ENCODE results near the gene STX11. TPM values are rescaled to one million over a fixed set of nuclear protein-coding genes. Genes with fewer than 3 reads are reported as not detected.
A peak's percentile ranks its signal among the peaks of the same experiment; 100 is the strongest.
"Not testable (repeated sequence)": the region's sequence is repeated elsewhere in the genome, so short reads cannot be mapped to it uniquely, and the experiment has no call there.

Gene STX11
- total RNA-seq, 1 donor from 2014 or later, result 54.1 TPM

DNA sequence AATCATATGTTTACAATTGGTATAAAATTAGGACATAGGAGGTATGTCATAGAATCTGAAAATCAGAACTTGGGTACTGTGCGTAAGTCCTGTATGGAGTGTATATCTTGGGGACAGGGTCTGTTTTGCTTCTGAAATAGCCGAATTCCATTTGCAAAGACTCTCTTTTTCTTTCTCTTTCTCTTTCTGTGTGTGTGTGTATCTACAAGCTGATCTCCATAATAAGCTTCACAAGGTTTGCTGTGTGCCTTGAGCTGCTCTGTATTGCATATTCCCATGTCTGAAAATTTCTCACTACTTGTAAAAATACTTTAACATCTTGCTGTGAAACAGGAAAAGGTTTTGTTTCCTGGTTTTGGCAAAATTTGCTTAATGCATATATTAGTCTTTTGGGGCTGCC is 29.5 kb downstream of the STX11 start:
- peaks cover 27% of the 10 kb centered on the region for H3K4me1 ChIP-seq
- intact Hi-C loops (cut with DNase I), result no loop called here

DNA sequence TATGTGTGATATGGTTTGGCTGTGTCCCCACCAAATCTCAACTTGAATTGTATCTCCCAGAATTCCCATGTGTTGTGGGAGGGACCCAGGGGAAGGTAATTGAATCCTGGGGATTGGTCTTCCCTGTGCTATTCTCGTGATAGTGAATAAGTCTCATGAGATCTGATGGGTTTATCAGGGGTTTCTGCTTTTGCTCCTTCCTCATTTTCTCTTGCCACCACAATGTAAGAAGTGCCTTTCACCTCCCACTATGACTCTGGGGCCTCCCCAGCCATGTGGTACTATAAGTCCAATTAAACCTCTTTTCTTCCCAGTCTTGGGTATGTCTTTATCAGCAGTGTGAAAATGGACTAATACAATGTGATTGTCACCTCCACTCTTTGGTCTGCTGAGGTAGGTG is 30.0 kb downstream of the STX11 start:
- peaks cover 30% of the 10 kb centered on the region for H3K4me1 ChIP-seq
- H3K27me3 ChIP-seq (ENCODE audit: low read depth); DNase-seq; H3K27ac ChIP-seq; H3K36me3 ChIP-seq; intact Hi-C loops (cut with DNase I); H3K9me3 ChIP-seq; H3K4me3 ChIP-seq; ATAC-seq: not testable (repeated sequence)

More for the DNA sequence above, 29.5 kb downstream of the STX11 start:
- Histone ChIP-seq H3K36me3 (no peaks in the 10 kb centered on the region), H3K27me3 (ENCODE audit: low read depth) (no peaks in the 10 kb centered on the region), H3K27ac (no peak overlapping the region), H3K4me3 (no peak overlapping the region), H3K9me3 (no peaks in the 10 kb centered on the region)
- DNase-seq, result no peak
- ATAC-seq, result no peak
- TF ChIP-seq, protein P1, sequence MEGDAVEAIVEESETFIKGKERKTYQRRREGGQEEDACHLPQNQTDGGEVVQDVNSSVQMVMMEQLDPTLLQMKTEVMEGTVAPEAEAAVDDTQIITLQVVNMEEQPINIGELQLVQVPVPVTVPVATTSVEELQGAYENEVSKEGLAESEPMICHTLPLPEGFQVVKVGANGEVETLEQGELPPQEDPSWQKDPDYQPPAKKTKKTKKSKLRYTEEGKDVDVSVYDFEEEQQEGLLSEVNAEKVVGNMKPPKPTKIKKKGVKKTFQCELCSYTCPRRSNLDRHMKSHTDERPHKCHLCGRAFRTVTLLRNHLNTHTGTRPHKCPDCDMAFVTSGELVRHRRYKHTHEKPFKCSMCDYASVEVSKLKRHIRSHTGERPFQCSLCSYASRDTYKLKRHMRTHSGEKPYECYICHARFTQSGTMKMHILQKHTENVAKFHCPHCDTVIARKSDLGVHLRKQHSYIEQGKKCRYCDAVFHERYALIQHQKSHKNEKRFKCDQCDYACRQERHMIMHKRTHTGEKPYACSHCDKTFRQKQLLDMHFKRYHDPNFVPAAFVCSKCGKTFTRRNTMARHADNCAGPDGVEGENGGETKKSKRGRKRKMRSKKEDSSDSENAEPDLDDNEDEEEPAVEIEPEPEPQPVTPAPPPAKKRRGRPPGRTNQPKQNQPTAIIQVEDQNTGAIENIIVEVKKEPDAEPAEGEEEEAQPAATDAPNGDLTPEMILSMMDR (IDR thresholded peaks at IDR 0.05), result no peak

DNA sequence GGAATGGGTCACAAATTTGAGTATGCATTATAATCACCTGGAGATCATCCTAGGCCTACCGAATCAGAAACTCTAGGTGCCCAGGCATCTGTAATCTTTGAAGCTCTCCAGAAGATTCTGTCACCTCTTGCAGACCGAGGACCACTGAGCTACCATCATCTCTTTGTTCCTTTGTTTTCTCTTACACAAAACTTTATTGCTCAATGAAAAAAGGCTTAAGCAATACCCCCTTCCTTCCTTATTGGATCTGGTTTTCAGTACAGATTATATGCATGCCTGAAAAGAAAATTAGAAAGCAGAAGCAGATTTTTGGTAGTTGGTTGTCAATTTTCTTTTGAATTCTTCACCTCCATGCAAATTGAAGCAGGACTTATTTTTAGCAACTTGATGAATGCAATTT is 31.3 kb downstream of the STX11 start:
- no peaks in the 10 kb centered on the region for H3K27me3 ChIP-seq (ENCODE audit: low read depth)
- ATAC-seq (peak; percentile 33 to 72), DNase-seq (no peak)
- no peak overlapping the region for H3K4me3 ChIP-seq
- TF ChIP-seq, protein P1 (IDR thresholded peaks at IDR 0.05), result no peak
- intact Hi-C loops (cut with DNase I), result no loop called here
- H3K9me3 ChIP-seq, result no peaks in the 10 kb centered on the region
- H3K4me1 ChIP-seq, result peaks cover 30% of the 10 kb centered on the region
- peaks cover 2% of the 10 kb centered on the region for H3K36me3 ChIP-seq
- no peak overlapping the region for H3K27ac ChIP-seq

DNA sequence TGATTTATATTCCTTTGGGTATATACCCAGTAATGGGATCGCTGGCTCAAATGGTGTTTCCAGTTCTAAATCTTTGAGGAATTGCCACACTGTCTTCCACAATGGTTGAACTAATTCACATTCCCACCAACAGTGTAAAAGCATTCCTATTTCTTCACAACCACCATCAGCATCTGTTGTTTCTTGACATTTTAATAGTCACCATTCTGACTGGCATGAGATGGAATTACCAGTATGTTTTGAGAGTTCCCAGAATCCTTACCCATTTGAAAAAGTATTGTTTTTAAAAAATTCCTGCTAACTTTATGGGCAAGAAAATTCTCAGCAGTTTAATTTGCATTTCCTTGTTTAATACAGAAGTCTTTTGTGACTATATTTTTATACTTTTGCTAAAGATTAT is 33.9 kb downstream of the STX11 start:
- ATAC-seq; intact Hi-C loops (cut with DNase I); H3K9me3 ChIP-seq; H3K27me3 ChIP-seq (ENCODE audit: low read depth); H3K4me3 ChIP-seq; DNase-seq; H3K27ac ChIP-seq: not testable (repeated sequence)
- Histone ChIP-seq H3K4me1 (peaks cover 30% of the 10 kb centered on the region), H3K36me3 (peaks cover 24% of the 10 kb centered on the region)

DNA sequence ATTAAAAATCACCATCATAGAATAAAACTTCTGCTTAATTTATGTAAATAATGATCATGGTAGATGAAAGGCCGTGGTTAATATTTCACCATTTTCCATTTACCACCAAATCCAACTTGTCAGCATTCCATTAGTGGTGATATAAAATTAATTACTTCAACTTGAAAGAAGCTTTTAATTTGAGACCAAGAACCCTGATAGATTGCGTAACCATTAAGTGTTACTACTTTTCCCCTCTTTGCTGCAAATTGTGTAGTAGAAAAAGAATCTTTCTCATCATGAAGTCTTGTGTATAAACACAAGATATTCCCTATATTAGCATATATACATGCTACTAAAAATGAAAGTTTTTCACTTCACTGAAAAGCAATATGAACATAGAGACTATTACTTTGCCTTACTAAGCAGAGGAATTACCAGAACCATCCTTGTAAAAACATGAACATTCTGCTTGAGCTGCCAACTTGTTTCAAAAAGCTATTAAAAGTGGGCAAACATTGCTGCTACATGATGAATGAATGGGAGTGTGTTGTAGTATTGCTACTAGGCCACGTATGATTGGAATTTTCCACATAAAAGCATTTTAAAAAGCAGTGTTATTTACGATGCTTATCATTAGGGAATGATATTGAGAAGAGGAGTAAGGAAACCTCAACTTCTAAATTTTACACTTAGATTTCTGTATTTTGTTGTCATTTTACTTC is 35.0 kb downstream of the STX11 start:
- intact Hi-C loops (cut with DNase I), result no loop called here
- H3K4me3 ChIP-seq, result no peak overlapping the region
- peaks cover 20% of the 10 kb centered on the region for H3K4me1 ChIP-seq
- no peak overlapping the region for H3K27ac ChIP-seq
- TF ChIP-seq, protein P1 (IDR thresholded peaks at IDR 0.05), result no peak
- H3K27me3 ChIP-seq (ENCODE audit: low read depth), result no peaks in the 10 kb centered on the region
- no peaks in the 10 kb centered on the region for H3K9me3 ChIP-seq
- H3K36me3 ChIP-seq, result peaks cover 25% of the 10 kb centered on the region
- DNase-seq (no peak), ATAC-seq (peak in 1 of 2 donors; percentile 53)

DNA sequence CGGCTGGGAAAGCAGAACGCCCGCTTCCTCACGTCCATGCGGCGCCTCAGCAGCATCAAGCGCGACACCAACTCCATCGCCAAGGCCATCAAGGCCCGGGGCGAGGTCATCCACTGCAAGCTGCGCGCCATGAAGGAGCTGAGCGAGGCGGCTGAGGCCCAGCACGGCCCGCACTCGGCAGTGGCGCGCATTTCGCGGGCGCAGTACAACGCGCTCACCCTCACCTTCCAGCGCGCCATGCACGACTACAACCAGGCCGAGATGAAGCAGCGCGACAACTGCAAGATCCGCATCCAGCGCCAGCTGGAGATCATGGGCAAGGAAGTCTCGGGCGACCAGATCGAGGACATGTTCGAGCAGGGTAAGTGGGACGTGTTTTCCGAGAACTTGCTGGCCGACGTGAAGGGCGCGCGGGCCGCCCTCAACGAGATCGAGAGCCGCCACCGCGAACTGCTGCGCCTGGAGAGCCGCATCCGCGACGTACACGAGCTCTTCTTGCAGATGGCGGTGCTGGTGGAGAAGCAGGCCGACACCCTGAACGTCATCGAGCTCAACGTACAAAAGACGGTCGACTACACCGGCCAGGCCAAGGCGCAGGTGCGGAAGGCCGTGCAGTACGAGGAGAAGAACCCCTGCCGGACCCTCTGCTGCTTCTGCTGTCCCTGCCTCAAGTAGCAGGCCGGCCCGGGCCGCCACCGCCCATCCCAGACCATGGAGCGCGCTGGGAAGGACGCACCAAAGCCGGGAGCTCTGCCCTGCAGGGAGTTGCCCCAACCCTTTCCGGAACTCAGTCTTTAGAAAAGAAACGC is 36.7 kb downstream of the STX11 start:
- TF ChIP-seq, protein P1 (IDR thresholded peaks at IDR 0.05), result no peak
- no peaks in the 10 kb centered on the region for H3K27me3 ChIP-seq (ENCODE audit: low read depth)
- peaks cover 11% of the 10 kb centered on the region for H3K4me1 ChIP-seq
- ATAC-seq (peak in 1 of 2 donors; percentile 50), DNase-seq (no peak)
- no peaks in the 10 kb centered on the region for H3K9me3 ChIP-seq
- no peak overlapping the region for H3K27ac ChIP-seq
- intact Hi-C loops (cut with DNase I), result no loop called here
- H3K36me3 ChIP-seq, result peaks cover 25% of the 10 kb centered on the region
- no peak overlapping the region for H3K4me3 ChIP-seq
